Peyer's patch (tissue), 4 donors: ENCODE data around the gene EDC3. TPM values are rescaled to one million over a fixed set of nuclear protein-coding genes. Genes with fewer than 3 reads are reported as not detected.

Source experiments
- DNase-seq, 3 donors: peaks; one replicate each; pipeline ENCODE4 v3.0.0-alpha.2; 2017 to 2019
- H3K27ac ChIP-seq, 4 donors: fragments of 200-600 bp; sonication (generic); one replicate each; pipeline ENCODE4 v1.5.1; 2016 to 2019
- H3K27me3 ChIP-seq, 2 donors: fragments of 200-600 bp; sonication (generic); one replicate each; pipeline ENCODE4 v1.5.1; 2019
- H3K36me3 ChIP-seq, 3 donors: fragments of 200-600 bp; sonication (generic); one replicate each; pipeline ENCODE4 v1.5.1; 2016 to 2019
- H3K4me1 ChIP-seq, 4 donors: fragments of 200-600 bp; sonication (generic); one replicate each; pipeline ENCODE4 v1.5.1; 2016 to 2019
- H3K4me3 ChIP-seq, 4 donors: fragments of 200-600 bp; sonication (generic); 1 replicate in 3 of 4; 2 replicates in 1 of 4; pipeline ENCODE4 v1.5.1; 2016 to 2019; ENCODE audit warnings: mild to moderate bottlenecking in 1 of 4
- H3K9me3 ChIP-seq, 4 donors: fragments of 200-600 bp; sonication (generic); one replicate each; pipeline ENCODE4 v1.5.1; 2016 to 2019; ENCODE audit warnings: mild to moderate bottlenecking in 1 of 4
- POLR2A ChIP-seq, 2 donors: fragments of 450-650 bp; IDR thresholded peaks; one replicate each; pipeline ENCODE4 v1.5.1; 2017; ENCODE audit warnings: antibody characterized with exemption in 2 of 2, mild to moderate bottlenecking in 2 of 2, moderate library complexity in 2 of 2
- total RNA-seq, 4 donors: library from RNA; depleted of rRNA; stranded (reverse); fragments of >200 nt; gene quantifications; one replicate each; pipeline ENCODE4 v1.1.0, GENCODE V29; 2016
- TF ChIP-seq, protein P1 (sequence below), 6 experiments: fragments of 450-650 bp in 4 of 6; fragments of 200-600 bp in 2 of 6; sonication (generic) in 1 of 6; IDR thresholded peaks; one replicate each; pipeline ENCODE4 v1.5.1; 2017 to 2019; ENCODE audit warnings: antibody characterized with exemption in 6 of 6, mild to moderate bottlenecking in 3 of 6, moderate library complexity in 1 of 6

EDC3 gene
- total RNA-seq, 4 donors from 2014 or later: 23.5 to 43.7 (median 32.2) TPM

DNA sequence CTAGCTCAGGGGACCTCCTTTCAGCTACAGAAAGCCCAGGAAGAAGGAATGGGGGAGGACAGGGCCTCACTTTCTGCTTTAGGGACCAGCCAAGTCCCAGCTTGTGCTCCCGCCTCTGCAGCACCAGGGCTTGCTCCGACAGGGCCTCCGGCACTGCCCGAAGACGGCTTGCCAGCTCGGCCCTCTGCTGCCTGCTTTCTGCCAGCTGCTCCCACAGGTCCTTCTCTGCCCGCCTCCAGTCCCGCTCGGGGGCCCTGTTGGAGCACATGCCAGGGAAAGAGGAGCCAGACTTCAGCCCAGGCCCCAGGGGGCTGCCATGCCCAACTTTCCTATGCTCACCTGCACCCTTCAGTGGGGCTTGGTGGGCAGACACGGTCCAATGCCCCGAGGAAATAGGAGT is 84.5 kb downstream of the EDC3 start:
- no peak for DNase-seq
- Histone ChIP-seq H3K36me3 (no peaks in the 10 kb centered on the region), H3K27me3 (no peaks in the 10 kb centered on the region), H3K9me3 (no peaks in the 10 kb centered on the region), H3K4me1 (peaks cover 0 to under 1% (median 0%) of the 10 kb centered on the region in 4 donors), H3K4me3 (no peak overlapping the region), H3K27ac (no peak overlapping the region)
- TF ChIP-seq, protein P1, sequence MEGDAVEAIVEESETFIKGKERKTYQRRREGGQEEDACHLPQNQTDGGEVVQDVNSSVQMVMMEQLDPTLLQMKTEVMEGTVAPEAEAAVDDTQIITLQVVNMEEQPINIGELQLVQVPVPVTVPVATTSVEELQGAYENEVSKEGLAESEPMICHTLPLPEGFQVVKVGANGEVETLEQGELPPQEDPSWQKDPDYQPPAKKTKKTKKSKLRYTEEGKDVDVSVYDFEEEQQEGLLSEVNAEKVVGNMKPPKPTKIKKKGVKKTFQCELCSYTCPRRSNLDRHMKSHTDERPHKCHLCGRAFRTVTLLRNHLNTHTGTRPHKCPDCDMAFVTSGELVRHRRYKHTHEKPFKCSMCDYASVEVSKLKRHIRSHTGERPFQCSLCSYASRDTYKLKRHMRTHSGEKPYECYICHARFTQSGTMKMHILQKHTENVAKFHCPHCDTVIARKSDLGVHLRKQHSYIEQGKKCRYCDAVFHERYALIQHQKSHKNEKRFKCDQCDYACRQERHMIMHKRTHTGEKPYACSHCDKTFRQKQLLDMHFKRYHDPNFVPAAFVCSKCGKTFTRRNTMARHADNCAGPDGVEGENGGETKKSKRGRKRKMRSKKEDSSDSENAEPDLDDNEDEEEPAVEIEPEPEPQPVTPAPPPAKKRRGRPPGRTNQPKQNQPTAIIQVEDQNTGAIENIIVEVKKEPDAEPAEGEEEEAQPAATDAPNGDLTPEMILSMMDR (IDR thresholded peaks at IDR 0.05): no peak
- TF ChIP-seq POLR2A (IDR thresholded peaks at IDR 0.05): no peak

- Histone ChIP-seq H3K9me3 (no peaks in the 10 kb centered on the region), H3K36me3 (no peaks in the 10 kb centered on the region), H3K27me3 (no peaks in the 10 kb centered on the region), H3K27ac (no peak overlapping the region), H3K4me1 (no peaks in the 10 kb centered on the region), H3K4me3 (no peak overlapping the region)
- TF ChIP-seq, protein P1 (IDR thresholded peaks at IDR 0.05): no peak
- no peak for DNase-seq
Observed at GRCh38 chr15:74610302-74610951, 85.4 kb downstream of the EDC3 start.

DNA sequence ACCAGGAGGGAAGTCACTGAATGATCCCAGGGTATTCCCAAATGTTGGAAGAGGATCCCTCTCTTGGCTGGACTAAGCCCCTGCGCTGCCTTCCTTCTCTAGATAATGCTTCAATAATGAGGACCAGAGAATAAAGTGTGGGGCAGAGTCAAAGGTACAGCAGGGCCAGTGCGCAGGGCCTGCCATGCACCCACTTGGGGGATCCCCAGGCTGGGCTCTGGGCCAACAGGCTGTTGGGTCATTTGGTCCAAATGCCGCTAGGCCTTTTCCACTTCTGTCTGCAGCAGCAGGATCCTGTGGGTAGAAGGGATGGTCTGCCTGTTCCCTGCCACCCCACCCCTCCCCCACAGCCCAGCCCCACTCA is 85.9 kb downstream of the EDC3 start:
- Histone ChIP-seq H3K27me3 (no peaks in the 10 kb centered on the region), H3K9me3 (no peaks in the 10 kb centered on the region), H3K36me3 (no peaks in the 10 kb centered on the region), H3K4me3 (no peak overlapping the region), H3K4me1 (no peaks in the 10 kb centered on the region), H3K27ac (no peak overlapping the region)
- TF ChIP-seq, protein P1 (IDR thresholded peaks at IDR 0.05): no peak
- TF ChIP-seq POLR2A (IDR thresholded peaks at IDR 0.05): no peak
- DNase-seq: no peak

GRCh38 chr15:74608786-74609185 is 87.0 kb downstream of the EDC3 start:
- Histone ChIP-seq H3K4me3 (no peak overlapping the region), H3K27me3 (no peaks in the 10 kb centered on the region), H3K9me3 (no peaks in the 10 kb centered on the region), H3K4me1 (no peaks in the 10 kb centered on the region), H3K36me3 (no peaks in the 10 kb centered on the region), H3K27ac (no peak overlapping the region)
- no peak for TF ChIP-seq POLR2A (IDR thresholded peaks at IDR 0.05)
- TF ChIP-seq, protein P1 (IDR thresholded peaks at IDR 0.05): no peak
- DNase-seq: no peak

DNA sequence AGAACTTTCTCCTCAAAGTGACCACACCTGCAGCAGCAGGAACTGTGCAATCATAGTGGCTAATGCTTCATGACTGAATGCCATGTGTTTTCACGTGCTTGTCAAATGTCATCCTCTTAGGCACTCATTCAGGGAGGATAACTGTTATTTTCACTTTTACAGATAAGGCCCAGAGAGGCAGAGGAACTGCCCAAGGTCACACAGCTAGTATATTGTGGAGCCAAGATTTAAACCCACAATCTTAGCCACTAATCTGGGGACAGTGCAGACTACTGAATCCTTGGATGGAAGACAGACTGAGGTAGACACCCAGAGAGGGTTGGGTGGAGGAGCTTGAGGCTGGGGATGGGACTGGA is 90.1 kb downstream of the EDC3 start:
- H3K36me3 ChIP-seq: no peaks in the 10 kb centered on the region
- TF ChIP-seq, protein P1 (IDR thresholded peaks at IDR 0.05): no peak
- TF ChIP-seq POLR2A (IDR thresholded peaks at IDR 0.05): no peak
- DNase-seq: no peak
- H3K27ac ChIP-seq: no peak overlapping the region
- H3K9me3 ChIP-seq: no peaks in the 10 kb centered on the region
- H3K4me1 ChIP-seq: no peaks in the 10 kb centered on the region
- H3K27me3 ChIP-seq: no peaks in the 10 kb centered on the region
- H3K4me3 ChIP-seq: no peak overlapping the region
